Skeletal muscle tissue (tissue), 4 donors: Measurements from ENCODE around the gene WDR93. TPM values are rescaled to one million over a fixed set of nuclear protein-coding genes. Genes with fewer than 3 reads are reported as not detected.

Experiments used
- H3K27ac ChIP-seq: one replicate; pipeline ENCODE4 v1.7.0; 2013; ENCODE audit warnings: mild to moderate bottlenecking, low read depth, low read length, inconsistent platforms
- H3K27me3 ChIP-seq, 3 donors: one replicate each; pipeline ENCODE4 v1.7.0; 2013; ENCODE audit warnings: low read length in 3 of 3; ENCODE audit not compliant: control insufficient read depth in 3 of 3, insufficient read depth in 3 of 3
- H3K36me3 ChIP-seq, 3 donors: one replicate each; pipeline ENCODE4 v1.7.0; 2013; ENCODE audit warnings: low read length in 3 of 3; ENCODE audit not compliant: control insufficient read depth in 3 of 3, insufficient read depth in 3 of 3
- H3K4me1 ChIP-seq, 3 donors: one replicate each; pipeline ENCODE4 v1.7.0; 2013; ENCODE audit warnings: low read length in 3 of 3, mild to moderate bottlenecking in 3 of 3; ENCODE audit not compliant: control insufficient read depth in 3 of 3, insufficient read depth in 3 of 3
- H3K4me3 ChIP-seq, 3 donors: one replicate each; pipeline ENCODE4 v1.7.0; 2013; ENCODE audit warnings: low read length in 3 of 3
- H3K9ac ChIP-seq, 3 donors: one replicate each; pipeline ENCODE4 v1.7.0; 2013; ENCODE audit warnings: low read length in 3 of 3, mild to moderate bottlenecking in 3 of 3, moderate library complexity in 2 of 3, low read depth in 1 of 3
- H3K9me3 ChIP-seq, 3 donors: one replicate each; pipeline ENCODE4 v1.7.0; 2013; ENCODE audit warnings: low read length in 3 of 3; ENCODE audit not compliant: control insufficient read depth in 3 of 3
- total RNA-seq: library from RNA; depleted of rRNA; stranded (reverse); fragments of >200 nt; gene quantifications from one replicate; pipeline ENCODE4 v1.2.3, GENCODE V29; 2014
- donor health status: Osteomylitis.

The WDR93 gene
- total RNA-seq, 1 donor from 2014 or later = not detected

DNA sequence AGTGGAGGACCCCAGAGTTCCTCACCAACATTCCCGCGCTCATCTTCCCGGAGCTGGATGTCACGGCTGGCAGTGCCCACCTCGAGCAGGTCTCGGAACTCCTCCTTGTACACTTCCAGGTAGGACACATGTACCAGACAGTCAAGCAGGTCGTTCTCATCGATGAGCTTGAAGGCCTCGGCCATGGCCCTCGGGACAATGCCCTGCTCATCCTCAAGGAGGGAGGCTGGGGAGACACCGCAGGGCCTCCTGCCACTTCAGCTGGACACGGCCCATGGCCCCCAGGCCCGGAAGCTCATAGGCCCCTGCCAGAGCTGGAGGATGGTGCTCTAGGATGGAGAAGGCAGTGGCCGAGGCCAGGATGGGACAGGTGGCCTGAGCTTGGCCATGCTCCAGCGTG lies 40.9 kb upstream of the WDR93 start:
- Histone ChIP-seq H3K9ac (no peak overlapping the region), H3K27me3 (peaks cover 2 to 25% (median 24%) of the 10 kb centered on the region in 3 donors), H3K27ac (no peak overlapping the region), H3K36me3 (no peaks in the 10 kb centered on the region), H3K4me1 (peaks cover 3 to 11% (median 9%) of the 10 kb centered on the region in 3 donors), H3K4me3 (no peak overlapping the region), H3K9me3 (no peaks in the 10 kb centered on the region)

- no peaks in the 10 kb centered on the region for H3K9me3 ChIP-seq
- H3K27me3 ChIP-seq = peaks cover 2 to 28% (median 25%) of the 10 kb centered on the region in 3 donors
- no peaks in the 10 kb centered on the region for H3K36me3 ChIP-seq
- peaks cover 3 to 10% (median 10%) of the 10 kb centered on the region in 3 donors for H3K4me1 ChIP-seq
- H3K4me3 ChIP-seq = no peak overlapping the region
- no peak overlapping the region for H3K9ac ChIP-seq
- H3K27ac ChIP-seq = no peak overlapping the region
These were observed 38.5 kb upstream of the WDR93 start for GRCh38 chr15:89652131-89652530.

DNA sequence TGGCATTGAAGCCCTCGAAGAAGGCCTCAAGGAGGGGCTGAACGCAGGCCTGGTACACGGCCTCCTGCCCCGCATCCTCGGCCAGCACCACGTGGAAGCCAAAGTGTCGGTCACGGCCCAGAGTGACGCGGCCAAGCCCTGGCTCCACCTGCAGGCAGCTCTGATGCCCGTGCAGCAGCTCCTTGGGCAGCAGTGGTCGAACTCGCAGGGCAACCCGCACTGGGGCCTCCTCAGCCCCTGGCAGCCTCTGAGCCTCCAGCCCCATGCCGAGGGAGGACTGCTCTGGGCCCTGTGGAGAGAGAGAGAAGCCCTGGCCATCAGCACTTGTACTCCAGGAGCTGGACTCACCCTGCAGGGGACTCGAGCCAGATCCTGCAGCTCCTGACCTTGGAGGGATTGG lies 37.9 kb upstream of the WDR93 start:
- H3K36me3 ChIP-seq = no peaks in the 10 kb centered on the region
- H3K9ac ChIP-seq = no peak overlapping the region
- H3K9me3 ChIP-seq = no peaks in the 10 kb centered on the region
- H3K4me3 ChIP-seq = no peak overlapping the region
- peaks cover 2 to 28% (median 25%) of the 10 kb centered on the region in 3 donors for H3K27me3 ChIP-seq
- peaks cover 3 to 7% (median 6%) of the 10 kb centered on the region in 3 donors for H3K4me1 ChIP-seq
- no peak overlapping the region for H3K27ac ChIP-seq

DNA sequence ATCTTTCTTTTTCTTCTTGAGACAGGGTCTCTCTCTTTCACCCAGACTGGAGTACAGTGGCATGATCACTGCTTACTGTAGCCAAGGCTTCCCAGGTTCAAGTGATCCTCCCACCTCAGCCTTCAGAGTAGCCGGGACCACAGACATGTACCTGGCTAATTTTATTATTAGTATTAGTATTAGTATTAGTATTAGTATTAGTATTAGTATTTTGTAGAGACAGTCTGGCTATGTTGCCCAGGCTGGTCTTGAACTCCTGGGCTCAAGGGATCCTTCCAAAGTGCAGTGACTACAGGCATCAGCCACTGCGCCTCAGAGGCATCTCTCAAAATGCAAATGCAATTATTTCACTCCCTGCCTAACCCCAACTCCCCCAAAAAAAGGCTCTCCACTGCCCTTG lies 37.0 kb upstream of the WDR93 start:
- Histone ChIP-seq H3K9ac (no peak overlapping the region), H3K36me3 (no peaks in the 10 kb centered on the region), H3K27ac (no peak overlapping the region), H3K4me1 (peaks cover 3 to 7% (median 6%) of the 10 kb centered on the region in 3 donors), H3K27me3 (peaks cover 2 to 25% (median 24%) of the 10 kb centered on the region in 3 donors), H3K4me3 (no peak overlapping the region), H3K9me3 (no peaks in the 10 kb centered on the region)

GRCh38 chr15:89654301-89654761 lies 36.3 kb upstream of the WDR93 start:
- no peaks in the 10 kb centered on the region for H3K9me3 ChIP-seq
- H3K4me1 ChIP-seq = peaks cover 3 to 7% (median 6%) of the 10 kb centered on the region in 3 donors
- H3K36me3 ChIP-seq = no peaks in the 10 kb centered on the region
- H3K27me3 ChIP-seq = peaks cover 2 to 25% (median 24%) of the 10 kb centered on the region in 3 donors
- H3K9ac ChIP-seq = peak overlapping the region; percentile 50 to 74 (median 70)
- H3K27ac ChIP-seq = no peak overlapping the region
- H3K4me3 ChIP-seq = peak overlapping the region; percentile 65 to 70 (median 67)

DNA sequence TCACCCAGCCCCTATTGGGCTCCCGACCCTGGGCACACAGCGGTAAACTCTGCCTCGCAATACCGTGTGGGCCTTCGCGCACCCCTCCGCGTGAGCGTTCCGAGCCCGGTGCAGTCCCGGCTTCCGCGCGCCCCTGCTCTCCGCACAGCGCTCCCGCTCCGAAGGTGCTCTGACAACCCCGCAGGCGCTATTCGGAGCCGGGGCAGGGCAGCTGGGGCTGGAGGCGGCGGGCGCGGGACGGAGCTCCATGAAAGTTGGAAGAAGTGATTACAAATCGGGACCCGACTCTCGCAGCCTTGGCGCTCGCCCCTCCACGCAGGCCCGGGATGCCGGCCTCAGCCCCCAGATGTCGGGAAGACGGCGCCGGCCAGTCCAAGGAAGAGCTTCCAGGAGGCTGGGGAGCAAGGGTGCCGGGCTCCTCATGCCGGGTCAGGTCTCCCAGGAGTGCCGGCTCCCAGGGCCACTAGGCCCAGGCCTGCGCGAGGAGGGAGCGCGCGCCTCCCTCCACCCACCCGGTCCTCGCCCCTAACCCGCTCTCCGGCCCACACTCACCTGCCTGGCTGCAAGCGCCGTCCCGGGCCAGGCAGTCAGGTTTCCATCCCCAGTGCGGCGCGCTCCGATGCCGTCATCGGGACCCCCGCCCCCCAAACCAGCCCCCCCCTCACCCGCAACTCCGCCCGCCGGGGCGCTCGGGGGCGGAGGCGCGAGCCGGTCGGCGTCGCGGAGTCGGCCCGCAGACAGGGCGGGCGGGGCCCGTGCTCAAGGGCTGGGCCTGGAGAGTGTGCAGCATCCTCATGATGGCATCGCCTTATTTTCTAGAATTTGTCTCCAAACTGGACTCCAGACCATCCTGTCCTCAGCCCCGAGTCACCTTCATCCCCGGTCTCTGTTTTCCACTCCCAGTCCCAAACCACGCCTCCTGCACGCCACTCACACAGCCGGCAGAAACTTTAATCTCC lies 35.5 kb upstream of the WDR93 start, which contains the start of gene KIF7:
Gene KIF7 (minus strand): TSS at position 621 of the 959 bp plus-strand sequence. CDS start 2,537 bp downstream, outside the sequence.
- Histone ChIP-seq H3K4me1 (peaks cover 3 to 7% (median 6%) of the 10 kb centered on the region in 3 donors), H3K36me3 (no peaks in the 10 kb centered on the region), H3K27me3 (peaks cover 2 to 25% (median 24%) of the 10 kb centered on the region in 3 donors), H3K9ac (peak within 1 kb of the TSS; percentile 50 to 74 (median 70)), H3K9me3 (no peaks in the 10 kb centered on the region), H3K27ac (no peak within 1 kb of the TSS), H3K4me3 (peak within 1 kb of the TSS; percentile 65 to 70 (median 67))

- Histone ChIP-seq H3K9ac (no peak overlapping the region), H3K4me3 (no peak overlapping the region), H3K4me1 (peaks cover 3 to 7% (median 6%) of the 10 kb centered on the region in 3 donors), H3K27ac (no peak overlapping the region), H3K36me3 (no peaks in the 10 kb centered on the region), H3K27me3 (peaks cover 2 to 25% (median 24%) of the 10 kb centered on the region in 3 donors), H3K9me3 (no peaks in the 10 kb centered on the region)
These were observed 34.3 kb upstream of the WDR93 start for GRCh38 chr15:89656116-89656815.

DNA sequence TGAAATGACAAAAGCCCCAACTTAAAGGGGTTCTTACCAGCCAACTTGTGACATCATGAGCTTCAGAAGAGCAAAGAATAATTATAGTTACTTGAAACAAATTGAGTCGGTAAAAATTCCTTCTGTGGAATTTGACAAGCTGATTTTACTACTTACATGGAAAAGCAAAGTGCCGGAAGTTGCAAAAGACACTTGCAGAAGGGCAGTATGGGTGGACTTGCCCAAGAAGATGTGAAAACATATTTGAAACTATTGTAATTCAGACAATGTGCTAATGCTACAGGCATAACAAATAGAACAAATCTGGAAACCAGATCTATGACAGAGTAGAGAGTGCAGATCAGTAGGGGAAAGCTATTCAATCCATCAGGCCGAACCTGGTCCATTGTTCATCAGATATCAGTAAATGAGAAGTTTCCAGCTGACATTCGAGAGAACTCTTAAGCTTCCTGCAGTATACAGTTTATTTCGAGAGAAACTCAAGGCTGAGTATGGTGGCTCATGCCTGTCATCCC lies 32.9 kb upstream of the WDR93 start:
- Histone ChIP-seq H3K4me3 (no peak overlapping the region), H3K27ac (no peak overlapping the region), H3K36me3 (no peaks in the 10 kb centered on the region), H3K27me3 (peaks cover 2 to 17% (median 17%) of the 10 kb centered on the region in 3 donors), H3K9ac (no peak overlapping the region), H3K9me3 (no peaks in the 10 kb centered on the region), H3K4me1 (peaks cover 10 to 12% (median 11%) of the 10 kb centered on the region in 3 donors)

- Histone ChIP-seq H3K27me3 (peaks cover 1 to 8% (median 5%) of the 10 kb centered on the region in 3 donors), H3K4me1 (peaks cover 15 to 17% (median 15%) of the 10 kb centered on the region in 3 donors), H3K9ac (no peak overlapping the region), H3K36me3 (no peaks in the 10 kb centered on the region), H3K4me3 (no peak overlapping the region), H3K27ac (no peak overlapping the region), H3K9me3 (no peaks in the 10 kb centered on the region)
These were observed 31.3 kb upstream of the WDR93 start for GRCh38 chr15:89659295-89659694.
